K562 (cell line): ENCODE results near the gene PPP1R3E.

ENCODE experiments used
- ATF1 ChIP-seq, 2 experiments: fragments of 450-650 bp in 1 of 2; IDR thresholded peaks; 2 replicates each; pipeline ENCODE4 v1.6.1; 2016; ENCODE audit warnings: missing compliant biosample characterization in 1 of 2, missing genetic modification characterization in 1 of 2
- BRD4 ChIP-seq: fragments of 200-600 bp; sonication (generic); IDR thresholded peaks from 2 replicates; pipeline ENCODE4 v1.6.1; 2017; ENCODE audit warnings: inconsistent platforms
- FIP1L1 ChIP-seq: fragments of 200-400 bp; formaldehyde crosslinking; IDR thresholded peaks from 2 replicates; pipeline ENCODE4 v1.6.1; 2018; ENCODE audit warnings: mild to moderate bottlenecking, low read depth, low read length; ENCODE audit not compliant: poor library complexity, severe bottlenecking
- HNRNPUL1 ChIP-seq: fragments of 200-400 bp; formaldehyde crosslinking; IDR thresholded peaks from 2 replicates; pipeline ENCODE4 v1.6.1; 2017; ENCODE audit warnings: low read length
- MEF2A ChIP-seq: IDR thresholded peaks from 2 replicates; pipeline ENCODE4 v1.6.1; 2011; ENCODE audit warnings: low read depth, mild to moderate bottlenecking, low read length, moderate library complexity; ENCODE audit not compliant: control insufficient read depth
- NONO ChIP-seq, 2 experiments: fragments of 200-400 bp in 1 of 2; fragments of 450-650 bp in 1 of 2; formaldehyde crosslinking in 1 of 2; IDR thresholded peaks; 2 replicates each; pipeline ENCODE4 v1.6.1; 2017; ENCODE audit warnings: low read depth in 2 of 2, mild to moderate bottlenecking in 2 of 2, moderate library complexity in 2 of 2, low read length in 1 of 2
- RREB1 ChIP-seq: fragments of 250-450 bp; sonication (Bioruptor Pico); IDR thresholded peaks from 2 replicates; pipeline ENCODE4 v1.4.0; 2020

- TF ChIP-seq NONO (IDR thresholded peaks at IDR 0.05; ENCODE audit: low read depth in 2 of 2, low read length in 1 of 2) (no peak), MEF2A (no peak), ATF1 (CRISPR knock-in tag; IDR thresholded peaks at IDR 0.05) (no peak), ATF1 (tag; IDR thresholded peaks at IDR 0.05) (no peak), HNRNPUL1 (no peak), RREB1 (CRISPR knock-in tag) (no peak), FIP1L1 (no peak), BRD4 (no peak)
These were observed 2.5 kb downstream of the PPP1R3E start for GRCh38 chr14:23299986-23300686.
